Measurements from ENCODE around the gene STX18.
"Not testable (repeated sequence)": the region's sequence is repeated elsewhere in the genome, so short reads cannot be mapped to it uniquely, and the experiment has no call there.

Gene STX18

DNA sequence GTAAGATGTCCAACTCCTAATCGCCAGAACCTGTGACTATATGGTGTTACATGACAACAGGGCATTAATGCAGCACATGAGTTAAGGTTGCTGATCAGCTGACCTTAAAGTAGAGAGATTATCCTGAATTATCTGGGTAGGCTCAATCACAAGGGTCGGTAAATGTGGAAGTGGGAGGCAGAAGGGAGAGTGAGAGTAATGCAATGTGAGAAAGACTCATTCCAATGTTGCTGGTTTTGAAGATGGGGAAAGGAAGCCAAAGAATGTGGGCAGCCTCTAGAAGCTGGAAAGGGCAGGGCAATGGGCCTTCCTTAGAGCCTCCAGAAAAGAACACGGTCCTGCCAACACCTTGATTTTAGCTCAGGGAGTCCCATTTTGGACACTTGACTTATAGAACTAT, 67.4 kb downstream of the STX18 start:
- no peak for DNase-seq

GRCh38 chr4:4472344-4472958, 69.4 kb downstream of the STX18 start:
- no peak for DNase-seq

GRCh38 chr4:4471195-4471594, 70.7 kb downstream of the STX18 start:
- no peak for DNase-seq

GRCh38 chr4:4470208-4470607, 71.6 kb downstream of the STX18 start:
- no peak for DNase-seq

- not testable (repeated sequence) for DNase-seq
Observed at GRCh38 chr4:4465238-4465637, 76.6 kb downstream of the STX18 start.

GRCh38 chr4:4462970-4463369, 78.9 kb downstream of the STX18 start:
- DNase-seq: no peak

DNA sequence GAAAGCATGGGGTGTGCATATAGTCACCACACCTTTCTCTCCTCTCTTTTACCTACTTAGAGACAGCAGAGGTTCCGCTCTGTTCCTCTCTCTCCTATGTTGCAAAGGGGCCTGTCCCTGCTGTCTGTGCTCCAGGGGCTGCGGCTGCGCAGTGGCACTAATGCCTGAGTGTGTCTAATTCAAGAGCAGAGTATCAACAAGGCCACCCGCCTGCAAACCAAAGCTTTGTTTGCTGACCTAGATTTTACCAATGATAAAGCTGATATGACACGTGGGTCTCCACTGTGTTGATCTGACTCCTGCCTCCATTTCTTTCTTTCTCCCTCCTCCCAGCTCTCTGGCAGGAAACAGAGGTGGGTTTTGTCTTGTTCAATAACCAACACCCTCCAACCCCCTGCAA, 80.0 kb downstream of the STX18 start:
- DNase-seq: no peak

DNA sequence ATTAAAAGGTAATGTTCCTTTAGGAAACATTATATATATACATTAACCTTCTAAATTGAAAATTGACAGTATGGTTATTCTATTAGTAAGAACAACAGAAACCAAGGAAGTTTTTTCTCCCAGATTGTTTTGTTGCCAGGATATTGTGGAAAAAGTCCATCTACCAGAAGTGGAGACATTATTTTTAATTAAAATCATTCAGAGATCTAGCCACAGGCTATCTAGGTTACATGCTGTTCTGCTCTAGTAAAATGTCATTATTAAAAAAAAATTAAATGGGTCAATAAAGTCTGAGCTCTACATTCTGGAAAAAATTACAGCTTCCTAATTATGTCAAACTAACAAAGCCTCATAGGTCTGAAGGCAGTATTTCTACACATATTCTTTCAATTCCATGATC, 80.7 kb downstream of the STX18 start:
- DNase-seq: no peak

DNA sequence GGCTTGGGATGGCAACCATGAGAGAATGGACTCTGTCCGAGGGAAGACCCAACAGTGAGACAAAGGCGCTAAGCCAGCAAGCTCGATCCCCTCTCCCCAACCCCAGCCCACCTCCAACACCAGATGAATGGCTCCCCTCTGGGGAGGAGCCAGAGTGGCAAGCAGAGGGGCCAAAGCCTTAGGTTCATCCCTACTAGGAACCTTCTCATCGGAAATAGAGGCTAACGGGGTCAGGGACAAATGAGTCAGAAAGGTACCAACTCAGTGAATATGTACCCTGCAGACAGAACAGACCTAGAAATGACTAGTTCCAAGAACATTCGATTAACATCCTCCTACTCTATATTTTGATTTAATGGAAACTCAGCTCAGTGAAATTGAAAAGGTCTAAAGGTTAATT, 81.1 kb downstream of the STX18 start:
- DNase-seq: no peak

DNA sequence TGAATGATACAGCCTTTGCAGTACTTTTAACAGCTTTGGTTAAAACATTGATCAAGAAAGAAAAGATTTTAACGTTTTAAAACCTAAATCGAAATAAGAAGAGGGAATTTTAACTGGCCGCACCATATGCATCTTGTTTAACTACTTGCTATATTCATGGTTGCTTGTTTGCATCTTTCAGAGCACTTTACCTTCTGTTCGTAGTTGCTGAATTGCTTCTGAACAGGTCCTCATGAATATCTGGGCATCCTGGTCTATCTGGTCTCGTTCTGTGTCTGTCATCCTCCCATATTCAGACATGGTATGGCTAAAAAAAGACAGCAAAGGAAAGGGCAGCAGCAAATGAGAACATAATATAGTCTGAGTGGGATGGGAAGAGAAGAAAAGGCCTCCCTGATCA, 82.7 kb downstream of the STX18 start:
- DNase-seq: no peak

DNA sequence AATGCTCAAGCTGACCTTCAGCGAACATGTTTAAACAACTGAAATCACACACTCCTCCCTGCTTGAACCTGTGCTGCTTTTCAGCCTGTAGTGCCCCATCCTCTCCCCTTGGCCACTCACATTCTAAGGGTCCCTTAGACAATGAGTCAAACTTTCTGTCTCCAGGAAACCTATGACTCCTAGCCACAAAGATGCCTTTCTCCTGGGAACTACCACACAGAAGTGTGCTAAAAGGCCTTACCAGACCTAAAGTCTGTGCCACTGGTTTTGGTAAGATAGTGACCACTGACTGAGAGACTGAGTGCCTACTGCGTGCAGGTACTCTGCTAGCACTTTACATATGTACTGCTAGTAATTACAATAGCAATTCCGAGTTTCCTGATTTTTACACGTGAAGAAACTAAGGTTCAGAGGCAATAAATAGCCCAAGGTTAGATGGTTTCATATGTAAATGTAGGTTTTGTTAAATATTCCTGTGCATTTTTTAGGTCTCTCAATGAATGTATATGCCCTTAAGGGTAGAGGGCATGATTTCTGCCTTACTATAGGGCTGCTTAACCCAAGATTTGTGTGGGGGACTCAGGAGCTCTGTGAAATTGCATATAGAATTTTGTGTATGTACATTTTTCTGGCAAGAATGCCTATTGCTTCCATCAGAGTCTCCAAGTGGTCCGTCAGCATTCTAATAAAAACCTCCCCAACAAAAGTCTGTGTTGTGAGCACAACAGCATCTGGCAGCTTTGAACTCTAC, 83.9 kb downstream of the STX18 start:
- DNase-seq: no peak

DNA sequence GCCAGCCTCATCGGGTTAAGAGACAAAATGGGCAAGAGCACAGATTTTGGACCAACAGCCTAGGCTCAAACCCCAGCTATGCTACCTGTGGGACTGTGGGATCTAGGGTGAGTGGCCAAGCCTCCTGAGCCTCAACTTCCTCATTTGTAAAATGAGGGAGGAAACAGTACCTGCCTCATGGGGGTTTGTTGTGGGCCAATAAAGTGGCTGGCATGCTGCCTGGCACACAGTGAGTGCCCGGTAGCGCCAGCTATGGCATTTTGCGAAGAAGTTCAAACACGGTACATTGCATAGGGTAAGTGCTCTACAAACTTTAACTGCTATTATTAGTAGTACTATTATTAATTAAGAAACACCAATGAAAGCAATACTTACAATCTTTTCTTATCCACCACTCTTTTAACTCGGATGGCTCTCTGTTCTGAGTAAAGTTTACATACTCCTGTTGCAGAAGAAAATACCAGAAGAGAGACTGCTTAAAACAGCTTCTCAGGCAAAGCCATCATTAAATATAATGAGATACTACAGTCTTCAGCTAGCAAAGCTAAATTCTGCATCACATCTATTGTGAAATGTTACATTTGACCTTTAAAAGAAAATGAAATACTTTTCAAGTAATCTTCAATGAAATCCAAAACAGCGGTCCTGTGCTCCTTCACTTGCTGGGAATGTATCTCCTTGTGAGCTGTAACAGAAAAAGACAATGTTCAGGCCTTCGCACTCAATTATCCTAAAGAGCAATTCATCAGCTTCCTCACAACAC, 84.9 kb downstream of the STX18 start:
- no peak for DNase-seq

DNA sequence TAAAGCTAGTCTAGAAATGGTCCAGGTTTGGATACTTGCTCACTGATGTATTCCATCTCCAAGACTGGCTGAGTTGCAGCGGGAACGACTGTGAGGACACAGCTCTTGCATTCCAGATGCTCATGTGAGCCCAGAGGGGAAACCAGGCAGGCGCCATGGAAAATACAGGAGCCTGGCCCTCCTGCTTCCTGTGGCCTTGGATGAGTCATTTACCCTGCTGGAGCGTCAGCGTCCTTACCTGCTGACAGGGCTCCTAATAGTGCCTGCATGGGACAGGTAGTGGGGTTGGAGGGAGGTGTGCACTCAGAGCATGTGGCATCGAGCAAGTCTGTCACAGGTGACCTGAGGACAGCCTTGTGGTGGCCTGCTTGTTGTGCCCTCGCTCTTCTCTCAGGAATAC, 85.5 kb downstream of the STX18 start:
- no peak for DNase-seq

- DNase-seq: no peak
Observed at GRCh38 chr4:4455210-4455865, 86.5 kb downstream of the STX18 start.

- DNase-seq: no peak
Observed at GRCh38 chr4:4446434-4446833, 95.4 kb downstream of the STX18 start.

DNA sequence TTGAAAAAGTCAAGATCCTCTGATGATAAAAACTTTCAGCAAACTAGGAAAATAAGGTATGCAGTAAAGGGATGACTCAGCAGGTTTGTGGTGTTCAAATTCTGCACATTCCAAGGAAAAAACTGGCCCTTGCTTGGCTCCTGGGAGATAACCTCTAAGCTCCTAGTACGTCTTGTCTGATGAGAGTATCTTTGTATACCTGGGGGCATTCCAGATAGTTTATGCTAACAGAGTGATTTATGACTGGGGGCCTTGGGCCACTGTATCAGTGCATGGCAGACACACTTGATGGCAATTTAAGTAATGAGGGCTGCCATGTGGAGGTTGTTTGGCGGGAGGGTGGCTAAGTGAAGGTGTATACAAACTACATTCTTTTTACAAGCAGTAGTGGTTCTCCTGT, 98.0 kb downstream of the STX18 start:
- no peak for DNase-seq

DNA sequence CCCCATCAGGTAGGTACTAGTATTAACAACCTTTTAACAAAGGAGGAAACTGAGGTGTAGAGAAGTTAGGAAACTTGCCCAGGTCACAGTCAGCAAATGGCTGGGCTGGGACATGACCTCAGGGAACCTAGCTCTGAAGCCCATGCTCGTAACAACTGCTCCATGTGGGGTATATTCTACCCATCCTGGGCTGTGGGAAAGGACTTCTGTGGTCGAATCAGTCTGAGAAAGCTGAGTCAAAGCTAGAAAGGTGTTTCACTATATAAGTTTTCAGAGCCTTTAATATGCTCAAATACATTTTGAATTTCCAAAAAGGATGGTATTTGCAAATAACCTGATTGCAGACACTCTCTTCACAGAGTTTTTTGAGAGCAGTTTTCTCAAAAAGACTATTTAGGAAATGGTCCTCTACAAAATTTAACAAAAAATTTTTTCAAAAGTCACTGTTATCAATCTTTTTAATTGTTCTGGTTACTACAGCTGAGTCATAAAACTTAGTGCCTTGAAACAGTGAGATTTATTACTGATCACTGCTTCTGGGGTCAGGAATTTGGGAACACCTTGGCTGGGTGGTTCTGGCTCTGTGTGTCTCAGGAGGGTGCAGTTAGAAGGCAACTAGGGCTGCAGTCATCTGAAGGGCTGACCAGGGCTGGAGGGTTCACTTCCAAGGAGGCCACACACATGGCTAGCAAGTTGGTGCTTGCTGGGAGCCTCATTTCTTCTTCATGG, 101.4 kb downstream of the STX18 start:
- no peak for DNase-seq

GRCh38 chr4:4439782-4440181, 102.1 kb downstream of the STX18 start:
- DNase-seq: no peak

DNA sequence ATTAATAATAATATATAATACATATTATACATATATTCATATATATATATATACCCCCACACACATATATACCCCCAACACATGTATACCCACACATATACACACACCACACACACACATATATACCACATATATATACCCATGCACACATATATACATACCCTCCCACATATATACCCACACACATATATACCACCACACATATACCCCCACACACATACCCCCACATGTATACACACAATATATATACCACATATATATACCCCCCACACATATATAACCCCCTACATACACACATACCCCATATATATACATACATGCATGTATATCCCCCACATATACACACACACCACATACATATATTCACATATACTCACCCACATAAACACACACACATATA, 103.0 kb downstream of the STX18 start:
- no peak for DNase-seq

- DNase-seq: no peak
Observed at GRCh38 chr4:4437798-4438470, 103.9 kb downstream of the STX18 start.

DNA sequence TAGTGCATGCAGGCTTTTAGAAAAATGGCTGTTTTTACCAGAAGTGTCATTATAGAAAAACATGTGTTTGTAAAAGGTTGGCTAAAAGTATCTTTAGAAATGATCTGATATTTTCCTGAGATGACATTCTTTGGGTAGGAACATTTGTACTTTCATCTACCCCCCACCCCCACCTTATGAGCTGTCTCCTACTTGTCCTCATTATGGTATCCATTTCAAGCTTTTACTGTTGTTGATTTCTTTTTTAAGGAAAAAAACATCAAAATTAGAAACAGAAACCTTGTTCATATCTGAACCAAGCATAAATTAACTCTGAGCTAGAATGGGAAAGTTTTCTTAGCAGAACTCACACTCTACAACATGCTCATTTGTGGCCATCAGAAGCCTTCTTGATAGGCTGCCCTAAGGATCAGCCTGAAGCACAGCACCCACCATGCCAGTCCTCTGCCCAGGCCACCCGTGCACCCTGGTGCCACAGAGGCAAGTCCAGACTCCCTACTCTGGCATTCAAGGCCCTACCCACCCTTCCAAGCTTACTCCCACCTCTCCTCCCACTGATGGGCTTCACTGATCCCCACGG, 105.5 kb downstream of the STX18 start:
- no peak for DNase-seq

DNA sequence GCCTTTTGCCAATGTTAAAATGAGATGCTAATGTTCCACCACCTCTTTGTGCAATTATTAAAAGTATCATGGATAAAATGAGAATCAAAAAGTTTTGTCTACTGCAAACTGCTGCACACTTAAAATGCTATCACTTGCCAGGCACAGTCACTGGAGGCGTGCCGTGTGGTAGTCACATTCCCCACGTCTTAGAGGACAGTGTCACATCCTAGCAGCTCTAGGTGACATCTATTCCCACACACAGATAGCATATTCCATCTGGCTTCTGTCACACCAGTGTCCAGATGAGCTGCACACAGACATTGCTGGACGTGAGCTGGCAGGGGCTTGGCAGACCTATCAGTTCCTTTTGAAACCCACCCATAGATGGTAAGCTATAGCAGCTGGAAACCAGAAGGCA, 107.9 kb downstream of the STX18 start:
- no peak for DNase-seq
